ENCODE measurements around the gene CLIC5. TPM values are rescaled to one million over a fixed set of nuclear protein-coding genes. Genes with fewer than 3 reads are reported as not detected.

The CLIC5 gene
- total RNA-seq, 1 donor from 2014 or later, result 134 TPM

DNA sequence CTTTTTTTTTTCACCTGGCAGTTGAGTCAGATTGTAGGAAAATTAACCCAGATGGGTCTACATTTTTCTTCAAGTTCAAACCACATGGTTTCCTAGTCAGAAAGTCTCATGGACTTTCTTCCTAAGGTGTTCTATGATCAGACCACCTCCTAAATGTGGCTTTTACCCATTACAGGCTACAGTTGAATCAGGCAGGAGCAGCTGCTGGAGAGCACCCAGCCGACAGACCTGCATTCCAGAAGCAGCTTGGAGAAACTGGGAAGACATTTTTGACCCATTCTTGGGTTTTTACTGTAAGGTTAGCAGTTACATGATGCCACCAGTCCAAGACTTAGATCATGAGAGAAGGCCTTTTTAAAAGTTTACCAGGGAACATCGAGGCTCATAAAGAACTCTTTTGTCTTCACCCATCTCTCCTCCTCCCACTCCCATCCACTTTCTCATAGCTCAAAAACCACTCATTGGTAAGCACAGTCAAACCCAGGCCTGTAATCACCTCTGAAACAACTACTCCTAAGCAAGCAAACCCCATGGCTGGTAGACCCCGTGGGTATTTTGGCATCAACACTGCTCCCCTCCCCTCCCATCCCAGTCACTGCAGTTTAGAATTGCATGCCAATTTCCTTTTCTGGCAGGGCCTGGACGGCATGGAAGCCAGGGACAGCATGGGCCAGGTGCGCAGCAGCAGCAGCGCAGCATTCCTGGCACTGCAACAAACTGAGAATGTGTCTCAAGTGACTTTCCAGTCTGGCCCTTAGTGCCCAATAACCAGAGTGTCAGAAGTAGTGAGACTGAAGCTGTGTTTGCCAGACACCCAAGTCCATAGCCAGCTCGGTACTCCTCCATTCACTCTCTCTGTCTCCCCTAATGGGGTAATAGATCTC, 113.7 kb downstream of the CLIC5 start:
- Histone ChIP-seq H3K36me3 (no peaks in the 10 kb centered on the region), H3K27ac (no peak overlapping the region), H3K27me3 (ENCODE audit: low read depth) (no peaks in the 10 kb centered on the region), H3K4me1 (no peaks in the 10 kb centered on the region), H3K4me3 (no peak overlapping the region), H3K9me3 (no peaks in the 10 kb centered on the region)
- DNase-seq (no peak), ATAC-seq (no peak)
- intact Hi-C loops (cut with DNase I), result no loop called here
- TF ChIP-seq, protein P1, sequence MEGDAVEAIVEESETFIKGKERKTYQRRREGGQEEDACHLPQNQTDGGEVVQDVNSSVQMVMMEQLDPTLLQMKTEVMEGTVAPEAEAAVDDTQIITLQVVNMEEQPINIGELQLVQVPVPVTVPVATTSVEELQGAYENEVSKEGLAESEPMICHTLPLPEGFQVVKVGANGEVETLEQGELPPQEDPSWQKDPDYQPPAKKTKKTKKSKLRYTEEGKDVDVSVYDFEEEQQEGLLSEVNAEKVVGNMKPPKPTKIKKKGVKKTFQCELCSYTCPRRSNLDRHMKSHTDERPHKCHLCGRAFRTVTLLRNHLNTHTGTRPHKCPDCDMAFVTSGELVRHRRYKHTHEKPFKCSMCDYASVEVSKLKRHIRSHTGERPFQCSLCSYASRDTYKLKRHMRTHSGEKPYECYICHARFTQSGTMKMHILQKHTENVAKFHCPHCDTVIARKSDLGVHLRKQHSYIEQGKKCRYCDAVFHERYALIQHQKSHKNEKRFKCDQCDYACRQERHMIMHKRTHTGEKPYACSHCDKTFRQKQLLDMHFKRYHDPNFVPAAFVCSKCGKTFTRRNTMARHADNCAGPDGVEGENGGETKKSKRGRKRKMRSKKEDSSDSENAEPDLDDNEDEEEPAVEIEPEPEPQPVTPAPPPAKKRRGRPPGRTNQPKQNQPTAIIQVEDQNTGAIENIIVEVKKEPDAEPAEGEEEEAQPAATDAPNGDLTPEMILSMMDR (IDR thresholded peaks at IDR 0.05), result no peak

DNA sequence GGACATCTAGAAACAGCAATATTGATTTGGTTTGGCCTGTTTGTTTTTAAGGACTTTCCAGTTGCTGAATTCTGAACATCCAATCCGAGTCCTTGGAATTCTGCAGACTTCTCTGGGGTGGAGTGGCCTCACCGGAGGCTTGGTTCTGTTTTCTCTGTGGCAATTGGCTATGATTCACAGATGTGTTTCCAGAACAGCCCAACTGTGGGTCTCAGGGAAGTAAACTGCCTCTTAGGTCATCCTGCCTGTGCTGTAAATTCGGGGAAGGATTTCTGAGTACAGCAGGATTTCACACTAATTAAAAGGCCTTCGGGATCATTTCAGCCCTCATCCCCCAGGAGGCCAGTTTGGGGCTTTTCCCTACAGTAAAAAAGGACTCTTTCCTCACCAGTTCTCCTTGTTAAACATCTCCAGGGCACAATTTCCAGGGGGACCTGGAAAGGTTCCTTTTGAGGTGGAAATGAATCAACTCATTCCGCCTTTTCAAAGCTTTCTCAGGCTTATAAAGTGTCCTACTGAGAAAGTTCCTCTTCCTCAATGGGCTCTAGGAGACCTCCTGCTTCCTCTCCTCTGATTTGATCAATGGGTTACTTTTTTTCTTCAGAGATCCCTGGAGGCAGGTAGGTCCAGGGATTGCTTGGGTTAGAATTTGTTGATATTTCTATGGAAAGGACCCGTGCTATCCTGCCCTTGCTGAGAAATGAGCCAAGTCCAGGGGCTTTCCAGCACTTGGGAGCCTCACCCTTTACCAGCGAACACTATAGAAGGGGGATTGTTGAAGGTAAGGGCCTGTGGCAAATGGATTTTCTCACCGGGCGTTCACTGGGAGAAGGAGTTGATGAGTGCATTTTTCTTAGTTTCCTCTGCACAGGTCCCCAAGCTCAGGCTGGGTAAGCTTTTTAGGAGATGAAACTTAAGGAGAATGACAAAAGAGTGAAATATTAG, 114.6 kb downstream of the CLIC5 start:
- no peaks in the 10 kb centered on the region for H3K4me1 ChIP-seq
- TF ChIP-seq, protein P1 (IDR thresholded peaks at IDR 0.05), result no peak
- ATAC-seq (peak in 1 of 2 donors; percentile 36), DNase-seq (no peak)
- no peaks in the 10 kb centered on the region for H3K36me3 ChIP-seq
- intact Hi-C loops (cut with DNase I), result no loop called here
- no peaks in the 10 kb centered on the region for H3K9me3 ChIP-seq
- H3K4me3 ChIP-seq, result no peak overlapping the region
- no peaks in the 10 kb centered on the region for H3K27me3 ChIP-seq (ENCODE audit: low read depth)
- H3K27ac ChIP-seq, result no peak overlapping the region

DNA sequence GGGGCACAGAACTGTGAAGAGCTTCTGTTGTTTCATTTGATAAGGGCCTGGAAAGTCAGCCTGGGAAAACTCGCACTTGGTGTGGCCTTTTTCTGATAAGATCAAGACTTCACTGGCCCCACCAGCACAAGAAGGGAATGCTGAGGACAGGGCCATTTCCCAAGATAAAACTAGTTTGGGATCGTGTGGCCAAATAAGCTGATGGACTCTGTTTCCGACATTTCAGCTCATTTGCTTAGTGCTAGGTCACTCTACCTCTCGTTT, 116.0 kb downstream of the CLIC5 start:
- ATAC-seq (no peak), DNase-seq (no peak)
- Histone ChIP-seq H3K27me3 (ENCODE audit: low read depth) (no peaks in the 10 kb centered on the region), H3K9me3 (no peaks in the 10 kb centered on the region), H3K4me3 (no peak overlapping the region), H3K36me3 (no peaks in the 10 kb centered on the region), H3K27ac (no peak overlapping the region), H3K4me1 (no peaks in the 10 kb centered on the region)
- TF ChIP-seq, protein P1 (IDR thresholded peaks at IDR 0.05), result no peak
- intact Hi-C loops (cut with DNase I), result no loop called here

DNA sequence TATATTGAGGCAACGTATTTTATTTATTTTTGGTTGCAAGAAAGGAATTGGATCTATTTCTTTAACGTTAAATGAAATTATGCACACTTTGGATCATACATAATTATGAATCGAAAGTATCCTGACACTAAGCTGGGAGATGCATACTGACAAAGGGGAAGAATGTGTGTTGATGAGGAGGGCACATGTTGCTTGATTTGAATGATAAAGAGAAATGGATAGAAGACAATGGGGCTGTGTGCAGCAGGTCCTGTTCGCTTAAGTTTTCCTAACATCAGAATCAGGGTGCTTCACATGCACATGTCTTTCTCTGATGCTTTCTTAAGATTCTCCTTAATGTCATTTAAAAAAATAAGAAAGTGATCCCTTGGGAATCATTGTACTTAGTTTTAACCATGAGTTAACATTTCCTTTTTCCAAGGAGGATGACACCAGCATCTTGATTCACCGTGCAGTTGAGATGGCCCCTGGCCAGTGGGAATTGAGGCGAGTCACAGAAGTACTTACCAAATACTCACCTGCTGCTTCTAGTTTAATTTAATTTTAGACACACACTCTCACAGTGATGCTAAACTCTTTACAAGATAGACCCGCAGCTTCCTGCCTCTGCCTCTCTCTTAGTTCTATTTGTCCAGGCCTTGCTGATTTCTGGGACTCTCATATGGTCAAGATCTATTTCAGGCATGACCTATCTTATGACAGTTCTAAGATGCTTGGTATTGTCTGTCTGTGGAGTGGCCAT, 116.5 kb downstream of the CLIC5 start:
- DNase-seq (no peak), ATAC-seq (no peak)
- intact Hi-C loops (cut with DNase I), result no loop called here
- no peak overlapping the region for H3K4me3 ChIP-seq
- H3K9me3 ChIP-seq, result no peaks in the 10 kb centered on the region
- no peak overlapping the region for H3K27ac ChIP-seq
- H3K36me3 ChIP-seq, result no peaks in the 10 kb centered on the region
- TF ChIP-seq, protein P1 (IDR thresholded peaks at IDR 0.05), result no peak
- no peaks in the 10 kb centered on the region for H3K4me1 ChIP-seq
- no peaks in the 10 kb centered on the region for H3K27me3 ChIP-seq (ENCODE audit: low read depth)

DNA sequence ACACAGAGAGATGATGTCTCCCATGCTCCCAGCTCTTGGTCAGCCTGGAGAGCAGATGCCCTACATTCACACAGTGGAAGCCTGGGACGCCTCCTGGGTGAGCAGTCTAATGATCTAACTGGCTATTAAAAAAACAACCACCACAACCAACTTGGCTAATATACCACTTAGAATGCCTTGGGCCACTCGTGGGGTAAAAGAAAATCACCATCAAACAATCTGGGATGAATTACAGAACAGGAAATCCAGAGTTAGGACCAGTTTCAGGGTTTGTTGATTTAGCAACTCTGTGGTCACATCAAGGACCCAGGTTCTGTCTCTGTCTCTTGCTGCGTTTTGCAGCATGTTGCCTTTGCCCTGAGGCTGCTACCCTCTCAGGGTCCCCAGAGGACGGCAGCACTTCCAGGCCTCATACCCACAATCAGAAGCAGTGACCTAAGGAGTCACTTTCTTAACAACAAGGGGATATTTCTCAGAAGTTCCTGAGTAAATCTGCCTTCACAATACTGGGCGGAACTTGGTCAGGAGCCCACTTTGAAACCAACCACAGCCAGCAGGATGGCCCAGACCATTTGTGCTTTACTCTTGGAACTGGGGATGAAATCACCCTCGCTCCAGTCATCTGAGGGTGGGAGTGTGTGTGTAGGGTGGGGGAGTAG, 118.7 kb downstream of the CLIC5 start:
- intact Hi-C loops (cut with DNase I), result no loop called here
- TF ChIP-seq, protein P1 (IDR thresholded peaks at IDR 0.05), result no peak
- DNase-seq (peak; percentile 47), ATAC-seq (peak; percentile 60 to 74)
- H3K4me1 ChIP-seq, result no peaks in the 10 kb centered on the region
- H3K36me3 ChIP-seq, result no peaks in the 10 kb centered on the region
- no peaks in the 10 kb centered on the region for H3K9me3 ChIP-seq
- H3K27ac ChIP-seq, result no peak overlapping the region
- H3K4me3 ChIP-seq, result no peak overlapping the region
- H3K27me3 ChIP-seq (ENCODE audit: low read depth), result no peaks in the 10 kb centered on the region
